OCI-LY1 (cell line): ENCODE data around the gene CCDC97.

Experiments
- EZH2 ChIP-seq: fragments of 200-600 bp; sonication (generic), shearing (Covaris generic); IDR thresholded peaks from 2 replicates; pipeline ENCODE4 v1.8.0; 2017; ENCODE audit warnings: borderline replicate concordance, mixed run types, mild to moderate bottlenecking, antibody characterized with exemption, low read length, moderate library complexity, mixed read lengths
- TF ChIP-seq, protein P1 (sequence below): fragments of 200-600 bp; sonication (generic), shearing (Covaris generic); IDR thresholded peaks from 2 replicates; pipeline ENCODE4 v1.5.1; 2017; ENCODE audit warnings: mild to moderate bottlenecking, antibody characterized with exemption, low read length, moderate library complexity, mixed read lengths

DNA sequence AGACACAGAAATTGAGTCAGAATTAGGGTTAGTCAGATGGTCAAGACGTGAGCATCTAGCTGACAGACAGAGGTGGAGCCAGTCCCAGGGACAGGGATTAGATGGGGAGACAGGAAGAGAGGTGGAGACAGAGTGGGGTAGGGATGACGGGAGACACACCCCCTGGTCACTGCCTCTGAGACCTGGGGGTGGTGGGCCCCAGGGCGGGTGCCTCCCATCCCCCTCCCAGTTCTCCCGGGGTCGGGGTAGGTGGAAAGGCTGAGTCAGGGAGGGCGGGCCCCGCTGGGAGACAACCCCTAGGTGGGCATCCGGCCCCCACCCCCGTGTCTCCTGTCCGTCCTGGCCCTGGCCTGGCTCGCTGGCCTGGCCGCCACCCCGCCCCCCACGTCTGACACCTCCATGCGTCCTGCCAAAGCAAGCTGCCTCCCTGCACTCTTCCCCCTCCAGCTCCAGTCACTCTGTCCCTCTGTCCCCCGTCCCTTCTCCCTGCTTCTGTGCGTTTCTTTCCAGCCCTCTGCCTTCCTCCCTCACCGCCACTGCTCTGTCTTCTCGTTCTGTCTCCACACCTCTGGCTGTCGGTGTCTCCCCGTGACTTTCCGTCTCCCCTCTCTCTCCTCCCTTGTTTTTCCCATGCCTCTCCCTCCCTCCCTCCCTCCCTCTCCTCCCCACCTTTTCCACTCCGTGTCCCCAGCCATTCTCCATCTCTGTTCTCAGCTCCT, 15.1 kb downstream of the CCDC97 start:
- TF ChIP-seq, protein P1, sequence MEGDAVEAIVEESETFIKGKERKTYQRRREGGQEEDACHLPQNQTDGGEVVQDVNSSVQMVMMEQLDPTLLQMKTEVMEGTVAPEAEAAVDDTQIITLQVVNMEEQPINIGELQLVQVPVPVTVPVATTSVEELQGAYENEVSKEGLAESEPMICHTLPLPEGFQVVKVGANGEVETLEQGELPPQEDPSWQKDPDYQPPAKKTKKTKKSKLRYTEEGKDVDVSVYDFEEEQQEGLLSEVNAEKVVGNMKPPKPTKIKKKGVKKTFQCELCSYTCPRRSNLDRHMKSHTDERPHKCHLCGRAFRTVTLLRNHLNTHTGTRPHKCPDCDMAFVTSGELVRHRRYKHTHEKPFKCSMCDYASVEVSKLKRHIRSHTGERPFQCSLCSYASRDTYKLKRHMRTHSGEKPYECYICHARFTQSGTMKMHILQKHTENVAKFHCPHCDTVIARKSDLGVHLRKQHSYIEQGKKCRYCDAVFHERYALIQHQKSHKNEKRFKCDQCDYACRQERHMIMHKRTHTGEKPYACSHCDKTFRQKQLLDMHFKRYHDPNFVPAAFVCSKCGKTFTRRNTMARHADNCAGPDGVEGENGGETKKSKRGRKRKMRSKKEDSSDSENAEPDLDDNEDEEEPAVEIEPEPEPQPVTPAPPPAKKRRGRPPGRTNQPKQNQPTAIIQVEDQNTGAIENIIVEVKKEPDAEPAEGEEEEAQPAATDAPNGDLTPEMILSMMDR = no peak
- TF ChIP-seq EZH2 = no peak
